NCI-H2081 (cell line): ENCODE results near the gene ELP4.
"Not testable (repeated sequence)": the region's sequence is repeated elsewhere in the genome, so short reads cannot be mapped to it uniquely, and the experiment has no call there.

Experiments used
- DNase-seq, 2 experiments: peaks; one replicate each; lab custom pipeline; 2025; lab: John Stamatoyannopoulos, UW

Gene ELP4

DNA sequence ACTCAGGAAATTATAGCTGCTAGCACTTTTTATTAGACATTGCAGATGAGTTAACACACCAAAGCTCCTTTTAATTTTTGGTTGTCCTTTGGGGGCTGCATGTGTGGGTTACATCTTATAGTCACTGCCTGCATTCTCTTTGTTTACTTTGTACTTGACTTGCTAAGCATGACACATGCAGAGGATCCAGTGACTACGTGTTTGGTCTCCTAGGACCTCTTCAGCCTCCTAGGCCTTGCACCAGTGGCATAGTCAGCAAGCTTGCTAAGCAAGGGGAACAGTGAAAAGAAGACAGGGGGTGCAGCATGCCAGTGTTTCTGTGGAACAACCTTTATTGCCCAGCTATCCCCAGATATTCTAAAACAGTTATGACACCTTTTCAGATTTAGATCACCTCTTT lies 193.4 kb downstream of the ELP4 start:
- peak in 1 of 2 experiments; percentile 15 for DNase-seq

DNA sequence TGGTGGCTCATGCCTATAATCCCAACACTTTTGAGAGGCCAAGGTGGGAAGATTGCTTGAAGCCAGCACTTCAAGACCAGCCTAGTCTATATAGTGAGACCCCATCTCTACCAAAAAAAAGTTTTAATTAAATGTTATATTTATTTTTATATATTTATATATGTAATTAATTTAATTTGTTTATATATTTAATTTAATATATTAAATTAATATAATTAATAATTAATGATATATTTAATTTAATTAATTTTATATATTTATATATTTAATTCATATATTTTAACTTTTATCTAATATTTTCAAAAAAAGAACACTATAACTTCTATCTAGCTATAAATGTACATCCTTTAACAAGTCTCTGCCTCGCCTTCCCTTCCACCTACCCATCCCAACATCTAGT lies 196.8 kb downstream of the ELP4 start:
- DNase-seq, result no peak

DNA sequence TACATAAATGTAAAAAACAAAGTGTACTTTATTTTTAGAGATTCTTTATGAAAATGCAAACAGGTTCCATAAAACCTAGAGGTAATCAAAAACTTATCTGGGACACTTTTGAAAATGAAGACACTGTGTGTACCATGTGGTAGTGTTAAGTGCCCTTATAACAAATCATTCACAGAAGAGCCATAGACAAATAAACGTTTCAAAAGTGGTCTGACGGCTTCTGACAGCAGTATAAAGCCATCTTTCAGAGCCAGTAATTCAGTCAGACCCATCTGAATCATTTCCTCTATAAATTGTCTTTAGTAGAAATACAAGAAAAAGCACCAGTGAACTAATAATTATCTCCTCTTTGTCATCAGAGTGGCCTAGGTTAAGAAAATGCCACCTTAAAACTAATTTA lies 201.6 kb downstream of the ELP4 start:
- no peak for DNase-seq

DNA sequence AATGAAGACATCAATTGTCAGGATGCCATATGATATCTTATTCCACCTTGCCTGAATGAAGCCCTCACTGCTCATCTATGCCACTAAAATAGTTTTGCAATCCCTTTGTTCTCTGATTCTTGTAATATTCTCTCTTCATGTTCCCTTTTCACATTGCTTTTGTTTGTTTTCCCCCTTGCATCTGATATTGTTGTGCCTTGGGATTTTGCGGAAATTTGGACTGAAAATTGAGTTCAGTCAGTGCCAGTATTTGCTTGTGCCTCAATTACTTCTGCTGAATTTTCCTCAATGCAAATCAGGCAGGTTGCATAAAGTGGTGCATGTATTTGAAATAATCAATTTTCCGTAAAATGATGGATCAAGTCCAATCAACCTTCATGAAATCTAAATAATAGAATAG lies 203.3 kb downstream of the ELP4 start:
- no peak for DNase-seq

DNA sequence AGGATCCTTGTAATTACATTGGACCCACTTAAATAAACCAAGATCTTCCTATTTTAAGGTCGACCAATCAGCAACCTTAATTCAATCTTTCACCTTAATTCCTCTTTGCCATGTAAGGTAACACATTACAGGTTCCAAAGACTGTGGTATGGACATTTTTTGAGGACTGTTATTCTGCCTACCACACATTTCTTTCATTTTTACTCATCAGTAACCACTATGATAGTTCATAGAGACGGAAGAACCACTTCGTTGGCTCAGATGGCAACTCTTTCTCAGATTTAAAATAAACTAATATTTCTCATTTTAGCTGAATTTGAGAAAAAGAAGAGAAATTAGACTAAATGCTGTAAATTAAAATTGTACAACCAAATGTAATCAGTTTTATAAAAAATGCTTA lies 205.3 kb downstream of the ELP4 start:
- DNase-seq, result no peak

DNA sequence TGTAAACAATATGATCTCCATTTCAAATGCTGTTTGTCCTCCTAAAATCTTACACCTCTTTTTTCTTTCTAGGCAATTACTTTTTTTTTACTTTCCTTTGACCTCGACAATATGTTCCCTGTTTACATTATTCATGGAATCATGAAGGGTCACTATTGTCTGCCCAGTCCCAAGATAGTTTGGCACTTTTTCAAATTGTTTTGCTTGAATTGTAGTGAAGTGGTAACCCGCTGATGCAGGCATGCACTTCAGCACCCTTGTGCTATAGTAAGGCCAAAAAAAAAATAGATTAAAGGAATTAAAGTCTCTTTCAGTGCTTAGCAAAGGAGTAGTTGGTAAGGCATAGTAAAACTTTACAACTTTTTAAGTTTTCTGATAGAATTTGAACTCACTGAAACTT lies 210.7 kb downstream of the ELP4 start:
- DNase-seq, result no peak

DNA sequence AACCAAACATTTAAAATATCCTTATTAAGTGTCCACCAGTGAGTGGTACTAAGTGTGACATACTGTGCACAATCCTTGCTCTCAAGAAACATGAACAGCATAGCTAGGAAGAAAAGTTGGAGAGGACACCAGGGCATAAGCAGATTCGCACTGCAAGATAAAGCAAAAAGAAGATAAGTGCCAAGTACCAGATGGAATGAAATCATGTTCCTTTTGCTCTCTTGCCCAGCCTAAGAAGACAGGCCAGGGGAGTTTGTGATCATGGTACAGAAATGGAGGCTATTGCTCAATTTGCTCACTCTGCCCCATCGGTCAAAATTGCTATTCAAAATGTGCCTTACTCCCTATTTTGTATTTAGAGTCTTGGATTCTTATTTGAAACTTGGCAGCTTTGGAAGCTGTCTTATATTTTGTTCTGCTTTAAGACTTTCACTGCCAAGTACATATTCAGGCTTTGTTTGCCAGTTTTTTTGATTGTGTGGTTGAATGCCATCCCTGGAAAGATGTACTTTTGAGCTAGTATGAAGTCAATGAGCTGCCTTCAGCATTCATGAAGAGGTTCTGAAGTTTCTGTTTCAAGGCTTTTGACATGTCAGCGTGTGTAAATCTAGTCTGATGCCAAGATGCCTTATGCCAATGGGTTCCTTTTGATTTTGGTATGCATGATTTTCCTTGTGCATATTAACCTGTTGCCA lies 211.3 kb downstream of the ELP4 start:
- DNase-seq, result no peak

DNA sequence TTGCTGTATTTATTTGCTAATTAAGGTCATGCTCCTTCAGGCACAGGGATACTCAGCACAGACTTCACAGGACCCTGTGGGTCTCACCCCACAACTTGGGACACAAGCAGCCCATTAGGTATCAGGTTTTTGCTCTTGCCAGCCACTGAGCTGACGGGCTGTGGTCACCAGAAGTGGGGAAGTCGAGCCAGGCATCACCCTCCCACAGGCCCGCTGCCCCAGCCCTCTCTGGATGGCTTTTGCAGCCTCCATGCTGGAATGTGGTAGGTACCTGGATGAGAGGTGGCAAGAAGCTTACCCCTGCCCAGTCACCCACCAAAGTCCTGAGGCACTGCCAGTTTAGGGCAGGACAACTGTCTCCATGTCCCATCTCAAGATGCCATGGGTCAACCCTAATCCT lies 213.2 kb downstream of the ELP4 start:
- DNase-seq, result no peak

DNA sequence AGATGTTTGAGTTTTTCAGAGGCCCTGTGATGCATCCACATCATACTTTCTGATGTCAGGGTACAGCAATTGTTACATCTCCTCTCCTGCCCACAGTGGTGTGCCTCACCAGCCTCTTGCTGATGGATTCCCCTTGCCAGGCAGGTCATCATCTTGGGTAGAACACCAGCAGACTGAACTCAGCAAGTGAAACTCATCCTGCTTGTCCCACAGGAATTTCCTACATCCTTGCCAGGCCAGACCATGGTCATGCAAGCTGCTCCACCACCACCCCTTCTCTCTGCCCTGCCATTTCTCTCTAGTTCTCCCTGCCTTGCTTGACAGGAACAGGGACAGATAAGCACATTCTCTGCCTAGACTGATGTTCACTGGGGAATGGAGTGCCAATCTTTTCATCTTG lies 215.6 kb downstream of the ELP4 start:
- DNase-seq, result no peak

DNA sequence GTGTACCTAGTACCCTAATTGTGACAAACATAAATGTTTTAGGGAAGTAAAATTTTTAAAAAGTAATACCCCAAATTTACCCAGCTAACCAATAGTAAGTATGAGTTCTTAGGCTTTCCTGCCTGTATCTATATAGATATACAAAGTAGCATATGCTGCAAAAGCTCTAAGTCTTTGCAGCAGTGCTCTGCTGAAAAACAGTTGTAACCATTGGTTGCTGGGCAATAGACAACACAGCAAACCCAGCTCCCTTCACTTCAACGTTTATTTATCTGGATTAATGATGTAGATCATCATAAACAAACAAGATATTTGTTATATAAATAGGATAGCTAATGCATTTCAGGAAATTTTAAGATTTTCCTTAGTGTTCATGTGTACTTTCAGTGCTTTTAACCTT lies 218.9 kb downstream of the ELP4 start:
- no peak for DNase-seq

DNA sequence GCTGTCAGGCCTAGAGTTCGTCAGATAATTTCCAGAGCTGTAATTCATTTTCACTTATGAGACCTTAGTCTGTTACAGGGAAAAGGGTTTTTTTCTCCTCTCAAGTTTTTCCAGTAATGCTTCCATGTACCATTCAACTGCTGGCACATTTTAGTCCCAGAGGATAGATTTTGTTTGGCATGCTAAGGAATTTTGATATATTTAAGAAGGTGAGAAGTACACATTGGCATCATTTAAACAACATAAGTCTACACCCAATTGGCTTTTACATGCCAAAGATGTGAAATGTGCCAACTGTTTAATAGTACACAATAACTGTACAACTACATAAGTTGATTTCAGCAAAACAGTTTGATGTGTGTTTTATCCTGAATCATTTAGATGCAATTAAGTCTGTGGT lies 230.6 kb downstream of the ELP4 start:
- DNase-seq, result no peak

DNA sequence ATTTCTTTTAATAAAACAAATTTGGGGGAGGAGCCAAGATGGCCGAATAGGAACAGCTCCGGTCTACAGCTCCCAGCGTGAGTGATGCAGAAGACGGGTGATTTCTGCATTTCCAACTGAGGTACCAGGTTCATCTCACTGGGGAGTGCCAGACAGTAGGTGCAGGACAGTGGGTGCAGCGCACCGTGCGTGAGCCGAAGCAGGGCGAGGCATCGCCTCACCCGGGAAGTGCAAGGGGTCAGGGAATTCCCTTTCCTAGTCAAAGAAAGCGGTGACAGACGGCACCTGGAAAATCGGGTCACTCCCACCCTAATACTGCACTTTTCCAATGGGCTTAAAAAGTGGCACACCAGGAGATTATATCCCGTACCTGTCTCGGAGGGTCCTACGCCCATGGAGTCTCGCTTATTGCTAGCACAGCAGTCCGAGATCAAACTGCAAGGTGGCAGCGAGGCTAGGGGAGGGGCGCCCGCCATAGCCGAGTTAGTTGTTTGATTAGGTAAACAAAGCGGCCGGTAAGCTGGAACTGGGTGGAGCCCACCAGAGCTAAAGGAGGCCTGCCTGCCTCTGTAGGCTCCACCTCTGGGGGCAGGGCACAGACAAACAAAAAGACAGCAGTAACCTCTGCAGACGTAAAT lies 231.3 kb downstream of the ELP4 start:
- not testable (repeated sequence) for DNase-seq

DNA sequence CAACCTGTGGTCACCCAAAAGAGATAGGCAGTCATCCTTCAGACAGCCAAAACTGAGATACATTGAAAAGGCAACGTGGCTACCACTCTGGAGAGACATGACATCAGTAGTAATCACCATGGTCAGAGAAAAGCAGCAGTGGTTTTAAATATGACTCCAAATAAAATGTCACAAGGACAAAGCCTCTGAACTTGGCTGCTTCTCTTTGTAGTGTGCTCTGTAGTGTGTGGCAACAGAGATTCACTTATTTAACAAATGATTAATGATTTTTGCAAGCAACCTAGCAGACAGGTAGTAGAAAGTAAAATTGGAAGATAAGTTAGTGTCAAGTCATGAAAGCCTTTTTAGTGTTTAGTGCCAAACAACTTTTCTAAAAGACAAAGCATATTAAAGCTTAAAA lies 238.0 kb downstream of the ELP4 start:
- no peak for DNase-seq

DNA sequence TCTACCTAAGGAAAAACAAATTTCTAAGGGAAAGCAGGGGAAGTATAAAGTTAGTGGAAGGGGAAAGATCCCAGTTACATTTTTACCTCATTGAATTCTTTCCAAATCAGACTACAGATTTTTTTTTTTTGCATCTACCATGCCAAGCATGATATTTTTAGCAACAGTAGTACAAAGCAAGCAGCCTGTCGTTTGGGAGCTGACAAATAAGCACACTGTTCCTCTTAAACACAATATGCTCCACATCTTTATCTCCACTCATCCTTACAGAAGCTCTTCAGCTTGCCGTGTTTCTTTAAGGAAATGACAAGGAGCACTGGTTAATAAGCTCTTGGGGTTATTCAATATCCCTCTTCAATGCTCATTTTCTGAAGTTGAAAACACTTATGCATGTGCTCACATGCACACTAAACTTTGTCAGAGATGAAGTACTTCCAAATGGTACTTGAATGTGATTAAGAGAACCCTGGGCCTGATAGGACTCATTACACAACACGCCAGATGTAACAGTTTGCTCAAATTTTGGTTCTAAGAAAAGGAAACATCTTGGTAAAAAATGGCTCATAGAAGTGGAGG lies 247.8 kb downstream of the ELP4 start:
- no peak for DNase-seq

DNA sequence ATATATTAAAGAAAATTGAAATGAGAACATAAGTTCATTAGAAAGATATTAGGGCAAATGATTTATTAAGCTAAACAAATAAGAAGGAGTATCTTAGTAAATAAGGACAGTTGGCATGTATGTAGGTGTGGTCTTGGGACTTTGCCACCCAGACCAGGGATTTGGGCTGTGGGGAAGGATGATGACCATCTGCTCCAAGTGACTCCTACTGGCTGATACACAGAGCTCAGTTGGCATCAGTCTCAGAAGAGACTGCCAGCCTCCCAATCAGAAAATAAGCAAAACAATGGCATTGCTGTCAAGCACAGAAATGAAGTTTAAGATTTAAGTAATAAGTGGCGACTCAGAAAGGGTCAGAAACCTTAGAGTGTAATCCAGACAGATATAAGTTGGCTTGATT lies 252.1 kb downstream of the ELP4 start:
- no peak for DNase-seq

DNA sequence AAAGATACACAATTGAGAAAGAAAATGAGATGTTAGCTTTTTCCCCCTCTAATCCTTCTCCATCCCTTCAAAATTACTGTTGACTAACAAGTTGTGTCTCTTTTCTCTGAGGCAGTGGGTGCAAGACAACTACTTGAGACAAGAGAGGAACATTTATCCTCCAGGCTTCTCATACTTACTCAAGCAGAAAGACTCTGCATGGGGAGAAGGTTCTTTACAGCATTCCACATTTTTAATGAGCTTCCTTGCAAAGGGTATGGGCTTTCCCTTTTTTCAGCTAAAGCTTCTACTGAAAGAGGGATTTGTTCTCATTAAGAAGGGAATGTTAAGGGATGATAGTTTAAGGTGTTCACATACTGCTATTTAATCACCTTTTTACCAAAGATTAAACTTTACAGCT lies 253.7 kb downstream of the ELP4 start:
- no peak for DNase-seq

DNA sequence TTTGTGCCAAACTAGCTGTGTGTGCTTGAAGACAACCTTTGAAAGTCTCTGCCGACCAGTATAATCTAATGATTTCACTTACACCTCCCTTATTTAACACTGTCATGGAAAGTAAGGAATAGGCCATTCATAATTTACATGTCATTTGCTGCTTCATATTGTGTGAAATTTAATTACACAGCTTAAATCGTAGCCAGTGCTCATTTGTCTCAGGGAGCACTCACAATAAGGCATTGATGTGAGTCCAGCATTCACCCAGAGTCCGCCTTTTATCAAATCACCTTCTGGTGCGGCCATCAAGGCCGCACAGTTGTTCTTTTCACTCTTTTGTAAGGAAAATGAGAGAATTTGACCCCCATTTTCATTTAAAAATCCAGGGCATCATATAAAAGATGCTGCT lies 254.7 kb downstream of the ELP4 start:
- no peak for DNase-seq

DNA sequence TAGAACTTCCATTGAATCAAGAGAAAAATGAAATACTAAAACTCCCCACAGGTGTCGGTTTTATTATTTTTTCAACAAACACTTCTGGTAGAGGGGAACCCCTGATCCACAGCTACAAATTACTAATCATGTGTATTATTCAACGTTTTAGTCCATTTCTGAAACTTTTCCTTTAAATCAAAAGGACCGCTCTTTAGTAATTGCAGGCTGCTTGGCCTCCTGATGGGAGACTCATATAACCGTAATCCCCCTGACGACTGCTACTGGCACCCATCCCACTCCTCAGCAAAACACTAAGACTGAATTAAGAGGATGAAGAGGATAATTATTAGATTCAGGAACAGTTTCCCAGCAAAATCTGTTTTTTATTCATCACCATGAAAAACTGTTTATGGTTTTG lies 255.2 kb downstream of the ELP4 start:
- DNase-seq, result peak in 1 of 2 experiments; percentile 42

DNA sequence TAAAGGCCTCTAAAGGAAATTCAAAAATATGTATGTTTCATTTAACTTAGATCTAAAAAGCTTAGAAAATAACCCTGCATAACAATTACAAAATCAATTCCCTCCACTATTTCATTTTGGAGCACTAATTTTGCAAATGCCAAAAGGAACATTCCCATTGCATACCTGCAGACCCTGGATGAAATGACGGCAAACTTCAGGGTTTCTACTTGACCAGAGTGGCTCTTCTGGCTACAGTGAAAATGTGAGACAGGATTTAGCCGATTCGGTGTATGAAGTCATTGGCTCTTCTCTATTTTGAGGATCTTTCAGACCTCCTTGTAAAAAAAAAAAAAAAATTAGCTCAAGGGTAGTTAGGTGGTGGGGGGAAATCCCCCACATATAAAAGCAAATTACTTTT lies 257.5 kb downstream of the ELP4 start:
- no peak for DNase-seq

DNA sequence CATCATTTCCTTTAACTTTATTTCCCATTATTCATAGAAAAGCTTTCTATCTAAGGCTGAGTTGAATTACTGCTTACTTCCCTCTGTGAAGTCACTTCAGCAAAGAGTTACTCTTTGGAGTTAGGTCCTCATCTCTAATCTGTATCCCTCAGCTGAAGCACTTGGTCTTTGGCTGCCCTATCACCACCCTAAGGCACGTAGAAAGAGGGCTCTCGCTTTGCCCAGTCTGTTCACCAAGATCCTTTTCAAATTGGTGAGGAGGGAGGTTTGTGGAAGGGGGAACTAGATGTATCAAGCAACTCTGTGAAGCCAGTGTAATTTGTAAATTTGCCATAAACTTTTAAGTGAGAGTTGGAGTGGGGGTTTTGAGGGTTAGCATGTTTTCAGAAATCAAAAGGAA lies 258.1 kb downstream of the ELP4 start:
- no peak for DNase-seq

DNA sequence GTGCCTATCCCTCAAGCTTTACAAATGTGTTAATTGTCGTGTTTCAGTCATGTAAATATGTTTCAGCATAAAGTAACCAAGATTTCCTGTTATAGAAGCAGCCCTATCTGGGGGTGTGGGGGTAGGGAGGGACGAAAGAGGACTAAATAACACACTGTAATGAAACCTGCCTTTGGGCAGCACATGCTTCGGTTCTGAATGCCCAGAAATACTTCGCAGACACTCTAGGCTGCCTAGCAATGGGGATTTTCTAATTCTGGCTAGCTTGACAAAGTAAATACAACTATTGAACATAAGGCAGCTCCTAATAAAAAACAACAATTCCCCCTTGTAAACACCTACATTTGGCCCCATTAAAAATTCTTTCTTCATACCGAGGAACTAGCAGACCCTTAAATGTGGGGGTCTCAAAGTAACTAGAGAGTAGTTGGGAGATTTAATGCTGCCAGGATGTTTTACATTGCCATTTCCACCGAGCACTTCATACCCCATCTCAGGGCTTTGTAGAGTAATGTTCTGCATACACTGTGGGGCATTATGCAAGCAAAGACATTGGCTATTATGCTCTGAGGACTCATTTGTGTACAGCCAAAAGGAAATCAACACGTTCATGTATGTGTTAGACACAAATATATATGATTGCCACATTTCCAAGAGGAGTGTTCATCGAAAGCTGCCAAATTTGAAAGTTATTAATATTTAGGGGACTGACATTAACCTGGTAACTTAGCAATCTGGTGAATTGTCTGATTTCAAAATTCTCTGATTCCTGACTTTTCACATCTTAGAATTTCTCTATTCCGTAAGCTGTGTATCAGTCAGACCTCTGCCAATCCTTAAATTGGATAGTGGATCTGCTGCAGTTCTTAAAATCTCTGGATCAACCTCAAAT lies 259.4 kb downstream of the ELP4 start:
- DNase-seq, result peak in 1 of 2 experiments; percentile 9

DNA sequence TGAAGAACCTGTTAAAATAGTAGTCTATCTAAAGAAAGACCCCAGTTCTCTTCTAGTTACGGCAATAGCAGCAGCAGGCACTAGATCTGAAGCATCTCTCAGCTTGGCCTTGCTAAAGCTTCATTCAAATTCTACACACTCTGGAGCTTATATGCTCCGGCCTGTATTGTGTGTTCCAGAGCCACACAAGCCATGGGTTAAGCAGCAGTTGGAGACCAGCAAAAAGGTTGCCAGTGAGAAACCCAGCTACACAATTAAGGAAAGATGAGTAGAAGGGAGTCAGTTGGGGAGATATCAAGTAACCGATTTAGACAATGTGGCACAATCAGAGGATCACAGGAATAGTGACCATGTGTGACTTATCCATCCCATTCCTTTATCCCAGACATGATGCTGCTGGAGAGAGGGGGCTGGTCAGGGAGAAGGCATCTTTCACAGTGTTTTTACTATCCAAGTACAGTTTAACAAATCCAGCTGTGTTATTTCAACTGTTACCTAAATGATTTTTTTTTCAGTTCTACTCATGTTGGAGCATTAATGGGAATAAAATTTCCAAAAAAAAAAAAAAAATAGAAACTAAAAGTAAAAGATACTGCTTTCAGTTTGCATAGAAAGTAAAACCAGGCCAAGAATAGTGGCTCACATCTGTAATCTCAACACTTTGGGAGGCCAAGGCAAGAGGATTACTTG lies 260.6 kb downstream of the ELP4 start:
- DNase-seq, result no peak
